DMS 273 treated with DMSO at 0.1 percent for 48 hours (cell line): ENCODE results near the gene RPF1.
"Not testable (repeated sequence)": the region's sequence is repeated elsewhere in the genome, so short reads cannot be mapped to it uniquely, and the experiment has no call there.

ENCODE experiments used
- DNase-seq: peaks from one replicate; lab custom pipeline; 2025; lab: John Stamatoyannopoulos, UW

Gene RPF1

DNA sequence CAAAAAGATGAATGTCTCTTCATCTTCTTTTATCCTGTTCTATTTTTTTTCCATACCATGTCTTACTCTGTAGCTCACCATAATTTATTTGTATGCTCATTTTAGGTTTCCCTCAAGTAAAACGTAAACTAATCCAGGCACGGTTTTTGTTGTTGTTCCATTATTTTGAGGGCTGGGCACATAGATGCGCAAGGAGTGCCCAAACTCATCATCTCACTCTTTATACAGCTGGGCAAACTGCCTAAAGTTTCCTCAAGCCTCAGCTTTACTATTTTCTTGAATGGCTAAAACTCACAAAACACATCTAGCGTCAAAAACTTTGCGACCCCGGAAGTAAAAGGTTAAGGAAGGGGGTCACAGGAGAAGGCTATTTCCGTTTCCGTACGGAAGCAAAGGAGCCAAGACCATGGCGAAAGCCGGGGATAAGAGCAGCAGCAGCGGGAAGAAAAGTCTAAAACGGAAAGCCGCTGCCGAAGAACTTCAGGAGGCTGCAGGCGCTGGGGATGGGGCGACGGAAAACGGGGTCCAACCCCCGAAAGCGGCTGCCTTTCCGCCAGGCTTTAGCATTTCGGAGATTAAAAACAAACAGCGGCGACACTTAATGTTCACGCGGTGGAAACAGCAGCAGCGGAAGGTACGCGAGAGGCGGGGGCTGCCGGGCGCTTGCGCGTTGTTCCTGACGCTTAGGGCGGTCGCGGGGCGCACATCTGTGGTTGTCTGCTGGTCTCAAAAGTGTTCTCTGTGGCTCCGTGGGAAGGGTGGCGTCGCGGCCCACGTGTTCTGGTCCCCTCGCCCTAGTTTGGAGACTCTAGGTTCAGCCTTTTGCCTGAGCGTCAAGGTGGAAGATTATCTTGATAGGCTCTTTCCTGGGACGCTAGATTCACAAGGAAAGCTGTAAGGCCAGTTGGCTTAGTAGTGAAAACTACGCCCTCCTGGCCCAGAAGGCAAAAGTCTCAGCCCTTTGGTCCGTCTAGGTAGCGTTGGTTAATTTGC is at the start of gene RPF1:
Gene RPF1, plus strand, starts transcription at position 391 of the 993 bp plus-strand sequence. Its CDS starts 16 bp downstream, at position 407.
- peak; percentile 74 for DNase-seq

DNA sequence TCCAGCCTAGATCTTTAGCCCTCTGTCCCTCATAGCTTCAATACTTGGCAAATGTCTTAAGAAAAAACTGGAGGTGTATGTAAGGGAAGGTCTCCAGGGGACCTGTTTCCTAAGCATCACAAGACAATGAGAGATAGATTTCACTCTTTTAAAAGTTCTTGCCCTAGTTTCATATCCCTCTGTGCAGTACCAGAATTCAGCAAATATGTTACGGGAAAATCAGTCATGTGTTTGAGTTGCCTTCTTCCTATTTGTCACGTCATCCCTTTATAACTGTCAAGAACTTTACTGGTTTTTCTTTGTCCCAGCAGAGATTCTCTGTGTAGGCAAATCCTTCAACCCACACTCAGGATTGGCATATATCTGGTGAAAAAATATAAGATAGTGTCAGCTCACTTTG is 48.5 kb upstream of the RPF1 start:
- DNase-seq = no peak

DNA sequence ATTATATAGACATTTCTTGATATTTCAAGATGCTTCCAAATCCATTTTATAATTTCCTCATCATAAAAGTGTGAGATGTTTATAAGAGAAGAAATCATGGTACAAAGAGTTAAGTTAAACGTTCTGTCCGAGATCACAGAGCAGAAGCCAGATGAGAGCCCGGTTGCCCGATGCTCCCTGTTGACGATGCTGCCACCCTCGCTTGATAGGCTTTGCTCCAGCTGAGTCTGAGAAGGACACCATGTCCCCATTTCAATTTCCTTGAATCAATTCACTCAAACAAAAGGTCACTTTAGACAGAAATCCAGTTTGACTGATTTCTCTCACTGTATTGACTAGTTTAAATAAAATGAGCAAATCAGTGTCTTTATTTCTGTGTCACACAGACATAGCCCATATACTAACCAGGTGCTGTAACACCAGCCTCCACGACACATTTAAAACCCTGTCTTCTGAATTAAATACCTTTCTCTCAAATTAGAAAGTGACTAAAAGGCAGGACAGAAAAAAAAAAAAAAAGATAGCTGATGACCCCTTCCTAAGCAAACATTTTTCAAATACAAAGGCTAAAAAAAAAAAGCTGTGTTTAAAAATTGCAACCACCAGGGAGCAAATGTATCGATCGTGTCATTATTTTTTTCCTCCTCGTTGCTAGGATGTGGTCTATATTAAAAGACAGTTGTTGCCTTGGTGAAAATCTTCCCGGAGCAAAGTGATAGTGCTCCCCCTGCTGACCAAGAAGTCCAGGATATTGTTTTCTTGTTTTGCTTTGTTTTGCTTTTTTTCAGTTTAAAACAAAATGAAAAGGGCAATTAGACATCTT is 45.6 kb upstream of the RPF1 start:
- DNase-seq = peak; percentile 24

GRCh38 chr1:84434081-84434769 is 44.8 kb upstream of the RPF1 start:
- no peak for DNase-seq

DNA sequence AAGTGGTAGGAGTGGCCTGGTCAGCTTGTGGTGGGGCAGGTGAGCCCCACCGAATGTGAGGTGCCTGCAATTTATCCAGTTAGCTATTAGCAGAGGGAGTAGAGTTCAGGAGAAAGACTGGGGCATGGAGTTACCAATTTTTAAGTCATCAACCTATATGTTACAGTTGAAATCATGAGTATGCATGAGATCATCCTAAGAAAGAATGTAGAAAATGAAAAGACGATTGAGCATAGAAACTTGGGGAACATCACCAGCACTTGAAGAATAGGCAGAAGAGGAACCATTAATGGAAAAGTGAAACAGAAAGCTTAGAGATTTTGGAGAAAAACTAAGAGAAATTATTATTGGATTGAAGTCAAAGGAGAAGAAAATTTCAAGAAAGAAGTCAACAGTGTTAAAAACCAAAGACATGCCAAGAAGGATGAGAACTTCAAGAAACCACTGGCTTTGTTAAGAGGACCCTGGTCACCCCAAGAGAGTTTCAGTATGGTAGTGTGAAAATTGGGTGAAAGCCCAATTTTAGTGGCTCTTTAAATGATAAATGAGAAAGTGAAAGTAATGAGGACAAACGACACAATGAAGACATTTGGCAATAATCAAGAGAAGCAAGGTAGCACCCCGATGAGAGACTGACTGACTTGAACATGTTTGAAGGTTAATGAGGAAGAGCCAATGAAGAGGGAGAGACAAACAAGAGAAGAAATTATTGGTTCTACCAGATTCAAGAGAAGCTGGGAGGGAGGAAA is 44.1 kb upstream of the RPF1 start:
- DNase-seq = no peak

DNA sequence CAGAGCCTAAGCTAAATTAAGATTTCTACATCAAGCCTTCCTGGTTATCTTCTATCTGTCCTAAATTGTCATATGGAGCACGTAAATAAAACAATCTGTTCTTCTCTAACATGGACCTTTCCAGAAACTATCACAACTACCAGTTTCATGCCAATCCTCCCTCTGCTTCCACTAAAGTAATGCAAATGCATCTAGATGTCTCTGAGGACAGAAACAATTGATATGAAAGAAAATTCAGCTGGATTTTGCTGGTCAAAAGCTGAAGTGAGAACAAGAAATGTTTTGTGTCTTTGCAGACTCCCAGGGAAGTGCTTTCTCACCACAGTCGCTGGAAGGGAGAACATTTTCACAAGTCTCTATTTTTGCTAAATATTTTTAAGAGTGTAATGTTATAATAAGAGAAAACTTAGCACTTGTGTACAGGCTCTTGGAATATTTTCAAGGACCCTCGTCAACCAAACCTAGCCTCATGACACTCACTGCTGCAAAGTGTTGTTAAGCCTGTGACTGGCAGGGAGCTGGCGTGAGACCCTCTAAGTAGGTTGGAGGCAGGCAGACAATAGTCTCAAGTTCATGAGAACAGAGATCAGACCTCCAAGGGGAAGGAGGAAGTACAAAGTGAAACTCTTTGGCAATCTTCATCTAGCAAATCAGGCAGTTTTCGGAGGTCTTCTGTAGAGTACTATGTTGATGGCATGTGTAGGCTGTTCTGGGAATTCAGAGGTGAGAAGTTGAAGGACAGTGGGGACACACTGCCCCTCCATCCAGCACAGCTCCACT is 42.0 kb upstream of the RPF1 start:
- no peak for DNase-seq

GRCh38 chr1:84442256-84442655 is 36.8 kb upstream of the RPF1 start:
- peak; percentile 28 for DNase-seq

DNA sequence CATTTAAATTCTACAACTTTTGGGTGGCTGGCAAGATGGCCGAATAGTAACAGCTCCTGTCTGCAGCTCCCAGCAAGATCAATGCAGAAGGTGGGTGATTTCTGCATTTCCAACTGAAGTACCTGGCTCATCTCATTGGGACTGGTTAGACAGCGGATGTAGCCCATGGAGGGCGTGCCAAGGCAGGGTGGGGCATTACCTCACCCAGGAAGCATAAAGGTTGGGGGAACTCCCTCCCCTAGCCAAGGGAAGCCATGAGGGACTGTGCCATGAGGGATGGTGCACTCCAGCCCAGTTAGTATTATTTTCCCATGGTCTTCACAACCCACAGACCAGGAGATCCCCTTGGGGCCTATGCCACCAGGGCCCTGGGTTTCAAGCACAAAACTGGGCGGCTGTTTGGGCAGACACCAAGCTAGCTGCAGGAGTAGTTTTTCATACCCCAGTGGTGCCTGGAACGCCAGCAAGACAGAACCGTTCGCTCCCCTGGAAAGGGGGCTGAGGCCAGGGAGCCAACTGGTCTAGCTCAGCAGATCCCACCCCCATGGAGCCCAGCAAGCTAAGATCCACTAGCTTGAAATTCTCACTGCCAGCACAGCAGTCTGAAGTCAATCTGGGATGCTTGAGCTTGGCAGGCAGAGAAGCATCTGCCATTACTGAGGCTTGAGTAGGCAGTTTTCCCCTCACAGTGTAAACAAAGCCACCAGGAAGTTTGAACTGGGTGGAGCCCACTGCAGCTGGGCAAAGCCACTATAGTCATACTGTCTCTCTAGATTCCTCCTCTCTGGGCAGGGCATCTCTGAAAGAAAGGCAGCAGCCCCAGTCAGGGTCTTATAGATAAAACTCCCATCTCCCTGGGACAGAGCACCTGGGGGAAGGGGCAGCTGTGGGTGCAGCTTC is 36.1 kb upstream of the RPF1 start:
- DNase-seq = not testable (repeated sequence)

DNA sequence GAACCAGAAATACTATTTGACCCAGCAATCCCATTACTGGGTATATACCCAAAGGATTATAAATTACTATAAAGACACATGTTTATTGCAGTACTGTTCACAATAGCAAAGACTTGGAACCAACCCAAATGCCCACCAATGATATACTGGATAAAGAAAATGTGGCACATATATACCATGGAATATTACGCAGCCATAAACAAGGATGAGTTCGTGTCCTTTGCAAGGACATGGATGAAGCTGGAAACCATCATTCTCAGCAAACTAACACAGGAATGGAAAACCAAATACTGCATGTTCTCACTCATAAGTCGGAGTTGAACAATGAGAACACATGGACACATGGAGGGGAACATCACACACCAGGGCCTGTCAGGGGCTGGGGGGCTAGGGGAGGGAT is 30.4 kb upstream of the RPF1 start:
- not testable (repeated sequence) for DNase-seq

DNA sequence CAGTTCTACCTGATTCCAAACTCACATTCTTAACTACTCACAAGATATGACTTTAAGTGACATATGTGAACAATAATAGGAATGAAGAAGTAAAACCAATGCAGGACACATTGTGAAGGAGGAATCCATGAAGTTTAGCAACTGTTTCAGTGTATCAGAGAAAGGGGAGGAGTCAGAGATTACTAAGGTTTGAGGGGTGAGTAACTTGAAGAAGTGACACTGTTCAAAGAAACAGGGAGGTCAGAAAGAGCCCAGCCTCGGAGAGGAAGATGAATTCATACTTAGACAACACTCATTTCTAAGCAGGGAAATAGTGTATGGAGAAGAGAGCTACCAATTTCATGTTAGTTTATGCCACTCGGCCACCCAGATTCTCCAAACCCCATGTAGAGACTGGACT is 28.2 kb upstream of the RPF1 start:
- no peak for DNase-seq

GRCh38 chr1:84452436-84452835 is 26.6 kb upstream of the RPF1 start:
- no peak for DNase-seq

- no peak for DNase-seq
Measured at GRCh38 chr1:84462118-84462517, 16.9 kb upstream of the RPF1 start.

DNA sequence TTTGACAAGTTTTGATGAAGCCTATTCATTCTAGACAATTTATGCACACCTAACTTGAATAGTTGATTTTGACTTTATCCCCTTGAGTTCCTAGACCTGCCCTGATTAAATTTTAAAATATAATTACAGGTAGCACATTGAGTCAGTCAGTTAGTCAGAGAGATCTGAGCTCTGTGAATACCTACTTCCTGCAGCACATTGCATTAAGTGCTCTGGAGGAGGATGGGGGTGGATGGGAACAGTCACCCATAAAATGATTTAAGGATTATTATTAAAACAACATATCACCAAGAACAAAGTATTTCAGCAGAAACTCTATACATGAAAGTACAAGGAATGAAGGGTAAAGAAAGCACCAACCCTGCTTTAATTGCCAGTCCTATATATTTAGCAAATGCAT is 11.8 kb upstream of the RPF1 start:
- no peak for DNase-seq

GRCh38 chr1:84476225-84476624 is 2.8 kb upstream of the RPF1 start:
- DNase-seq = no peak

- no peak for DNase-seq
Measured at GRCh38 chr1:84479998-84480397, 932 bp downstream of the RPF1 start.

- DNase-seq = no peak
Measured at GRCh38 chr1:84480650-84481049, 1.6 kb downstream of the RPF1 start.

DNA sequence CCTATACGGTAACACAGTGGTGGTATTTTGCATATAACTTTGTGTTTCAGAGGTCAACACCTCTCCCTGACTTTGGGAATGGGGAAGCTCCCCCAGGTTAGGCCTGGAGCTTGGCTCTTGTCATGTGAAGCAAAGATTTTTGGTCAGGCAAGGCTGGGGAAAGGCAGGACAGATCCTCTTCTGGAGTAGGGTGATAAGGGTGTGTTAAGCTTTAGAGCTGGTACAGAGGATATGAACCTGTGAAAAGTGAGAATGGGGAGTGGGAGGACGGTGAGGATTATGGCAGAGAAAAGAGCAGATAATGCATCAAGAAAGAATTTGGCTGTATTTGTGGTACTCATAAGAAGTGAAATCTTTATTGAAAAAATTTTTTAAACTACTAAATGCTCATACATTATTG is 2.3 kb downstream of the RPF1 start:
- DNase-seq = no peak

DNA sequence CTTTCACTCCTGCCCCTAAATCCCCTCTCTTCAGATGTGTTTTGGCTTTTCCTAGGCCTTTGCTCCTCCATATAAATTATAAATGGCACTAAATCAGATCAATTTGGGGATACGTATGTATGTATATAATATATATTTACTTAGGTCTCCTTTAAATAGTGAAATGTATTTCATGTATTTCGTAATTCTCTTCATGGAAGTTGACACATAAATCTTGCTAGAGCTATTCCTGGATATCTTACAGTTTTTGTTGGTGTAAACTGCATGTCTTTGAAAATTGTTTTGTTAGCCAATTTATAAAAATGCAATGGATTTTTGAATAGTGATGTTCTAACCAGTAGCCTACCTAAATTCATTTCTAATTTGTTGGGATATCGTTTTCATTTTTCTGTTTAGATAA is 9.0 kb downstream of the RPF1 start:
- no peak for DNase-seq

- no peak for DNase-seq
Measured at GRCh38 chr1:84489766-84490165, 10.7 kb downstream of the RPF1 start.

DNA sequence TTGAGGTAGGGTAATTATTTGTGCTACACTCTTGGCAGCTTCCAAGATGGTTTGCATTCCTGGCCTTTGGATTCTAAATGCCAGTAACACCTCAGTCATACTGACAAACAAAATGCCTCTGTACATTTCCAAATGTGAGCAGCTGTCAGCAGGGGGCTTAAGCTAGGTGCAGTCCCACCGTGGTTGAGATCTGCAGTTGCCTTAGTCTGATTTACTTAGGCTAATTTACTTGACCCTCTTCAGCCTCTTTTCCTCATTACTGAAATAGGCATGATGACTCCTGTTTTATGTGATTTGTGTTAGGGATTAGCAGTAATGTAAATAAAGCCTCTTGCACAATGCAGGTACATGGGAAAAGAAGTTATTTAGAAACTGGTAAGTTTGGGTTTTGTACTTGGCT is 13.7 kb downstream of the RPF1 start:
- DNase-seq = no peak
